Measurements from ENCODE around the gene ST6GALNAC3.

DNA sequence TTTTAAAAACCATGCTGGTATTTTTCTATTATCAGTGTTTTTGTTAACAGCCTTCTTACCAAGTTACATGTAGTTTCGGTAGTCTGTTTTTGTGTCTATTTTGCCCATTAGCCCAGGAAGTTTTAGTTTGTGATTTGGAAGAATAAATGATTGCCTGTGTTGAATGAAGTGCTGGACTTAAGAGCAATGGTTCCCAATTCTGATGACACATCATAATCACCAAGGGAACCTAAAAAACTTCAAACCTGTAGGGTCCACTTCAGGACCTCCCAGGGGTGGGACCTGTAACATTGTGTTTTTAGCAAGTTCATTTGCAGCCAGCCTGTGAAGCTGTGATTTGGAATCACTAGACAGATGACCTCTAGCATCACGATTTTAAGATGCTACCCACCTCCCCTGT is 43.0 kb upstream of the ST6GALNAC3 start:
- TF ChIP-seq POLR2A (IDR thresholded peaks at IDR 0.05) = no peak
- TF ChIP-seq, protein P1, sequence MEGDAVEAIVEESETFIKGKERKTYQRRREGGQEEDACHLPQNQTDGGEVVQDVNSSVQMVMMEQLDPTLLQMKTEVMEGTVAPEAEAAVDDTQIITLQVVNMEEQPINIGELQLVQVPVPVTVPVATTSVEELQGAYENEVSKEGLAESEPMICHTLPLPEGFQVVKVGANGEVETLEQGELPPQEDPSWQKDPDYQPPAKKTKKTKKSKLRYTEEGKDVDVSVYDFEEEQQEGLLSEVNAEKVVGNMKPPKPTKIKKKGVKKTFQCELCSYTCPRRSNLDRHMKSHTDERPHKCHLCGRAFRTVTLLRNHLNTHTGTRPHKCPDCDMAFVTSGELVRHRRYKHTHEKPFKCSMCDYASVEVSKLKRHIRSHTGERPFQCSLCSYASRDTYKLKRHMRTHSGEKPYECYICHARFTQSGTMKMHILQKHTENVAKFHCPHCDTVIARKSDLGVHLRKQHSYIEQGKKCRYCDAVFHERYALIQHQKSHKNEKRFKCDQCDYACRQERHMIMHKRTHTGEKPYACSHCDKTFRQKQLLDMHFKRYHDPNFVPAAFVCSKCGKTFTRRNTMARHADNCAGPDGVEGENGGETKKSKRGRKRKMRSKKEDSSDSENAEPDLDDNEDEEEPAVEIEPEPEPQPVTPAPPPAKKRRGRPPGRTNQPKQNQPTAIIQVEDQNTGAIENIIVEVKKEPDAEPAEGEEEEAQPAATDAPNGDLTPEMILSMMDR (IDR thresholded peaks at IDR 0.05) = no peak

All from testis (tissue), 2 donors.